NOMO-1 treated with DMSO at 0.1 percent for 48 hours (cell line): Measurements from ENCODE around the gene TLR6.
"Not testable (repeated sequence)": the region's sequence is repeated elsewhere in the genome, so short reads cannot be mapped to it uniquely, and the experiment has no call there.

ENCODE experiments used
- DNase-seq: peaks from one replicate; lab custom pipeline; 2025; ENCODE audit not compliant: unreplicated experiment; lab: John Stamatoyannopoulos, UW

The TLR6 gene

DNA sequence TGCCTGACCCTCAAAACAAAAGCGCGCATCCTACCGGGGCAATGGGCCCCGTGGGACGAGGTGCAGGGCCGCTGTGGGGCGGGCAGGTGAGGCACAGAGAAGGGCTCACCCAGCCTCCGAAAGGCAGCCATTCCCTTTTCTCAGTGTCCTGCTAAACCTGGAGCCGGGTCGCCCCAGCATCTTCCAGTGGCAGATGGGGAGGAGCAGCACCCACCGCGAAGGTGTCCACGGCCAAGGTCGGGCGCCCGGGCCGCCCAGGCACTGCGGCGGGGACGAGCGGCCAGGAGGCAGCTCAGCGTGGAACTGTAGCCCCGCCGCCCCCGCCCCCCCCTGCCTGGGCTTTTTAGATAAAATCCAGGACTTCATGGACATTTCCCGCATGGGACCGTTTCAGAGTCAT, 32.9 kb downstream of the TLR6 start:
- DNase-seq: no peak

- no peak for DNase-seq
Measured at GRCh38 chr4:38822748-38823303, 33.8 kb downstream of the TLR6 start.

- DNase-seq: no peak
Measured at GRCh38 chr4:38821739-38822138, 34.9 kb downstream of the TLR6 start.

DNA sequence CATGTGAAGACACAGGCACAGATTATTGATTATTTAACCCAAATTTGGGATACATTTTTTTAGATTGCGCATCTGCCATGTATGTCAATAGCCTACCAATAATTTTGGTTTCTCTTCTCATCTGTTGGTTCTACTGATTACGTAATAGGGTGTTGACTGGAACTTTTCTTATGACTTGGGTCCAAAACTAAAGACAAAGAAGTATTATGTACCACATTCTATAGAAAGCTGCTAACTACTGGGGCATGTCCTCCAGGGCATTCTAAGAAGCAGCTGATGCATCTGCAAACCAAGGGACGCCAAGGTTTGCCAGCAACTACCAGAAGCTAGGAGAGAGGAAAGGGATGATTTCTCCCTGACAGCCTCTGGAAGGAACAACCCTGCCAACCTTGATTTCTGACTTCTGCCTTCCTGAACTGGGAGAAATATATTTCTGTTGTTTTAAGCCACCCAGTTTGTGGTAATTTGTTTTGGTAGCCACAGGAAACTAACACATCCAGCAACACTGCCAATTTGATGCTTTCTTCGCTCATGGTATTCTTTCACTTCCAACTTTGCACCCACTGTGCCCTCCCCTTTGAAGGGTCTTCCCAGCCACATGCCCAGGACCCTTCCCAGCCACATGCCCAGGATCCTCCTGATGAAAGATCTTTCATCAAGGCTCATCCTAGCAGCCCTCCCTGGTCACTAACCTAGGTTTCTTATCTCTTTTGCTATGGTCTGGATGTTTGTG, 36.1 kb downstream of the TLR6 start:
- peak; percentile 6 for DNase-seq

- DNase-seq: no peak
Measured at GRCh38 chr4:38819569-38819968, 37.0 kb downstream of the TLR6 start.

- DNase-seq: no peak
Measured at GRCh38 chr4:38818441-38818976, 38.1 kb downstream of the TLR6 start.

- DNase-seq: peak; percentile 89
Measured at GRCh38 chr4:38815885-38816782, 40.5 kb downstream of the TLR6 start.

GRCh38 chr4:38814386-38814785, 42.2 kb downstream of the TLR6 start:
- no peak for DNase-seq

DNA sequence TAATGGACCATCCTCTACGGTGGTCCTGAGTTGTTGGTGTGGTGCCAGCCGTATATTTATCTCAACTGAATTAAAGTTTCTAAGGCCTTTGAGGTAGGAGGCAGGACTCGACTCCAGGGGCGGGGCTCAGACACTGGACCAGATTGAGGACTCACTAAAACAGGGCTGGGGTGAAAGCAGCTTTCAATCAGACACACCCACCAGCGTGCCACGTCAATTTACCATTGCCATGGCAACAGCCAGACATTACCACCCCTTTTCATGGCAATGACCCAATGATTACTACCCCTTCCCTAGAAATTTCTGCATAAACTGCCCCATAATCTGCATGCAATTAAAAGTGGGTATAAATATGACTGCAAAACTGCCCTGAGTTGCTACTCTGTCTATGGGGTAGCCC, 45.3 kb downstream of the TLR6 start:
- no peak for DNase-seq

- not testable (repeated sequence) for DNase-seq
Measured at GRCh38 chr4:38807462-38807861, 49.2 kb downstream of the TLR6 start.

DNA sequence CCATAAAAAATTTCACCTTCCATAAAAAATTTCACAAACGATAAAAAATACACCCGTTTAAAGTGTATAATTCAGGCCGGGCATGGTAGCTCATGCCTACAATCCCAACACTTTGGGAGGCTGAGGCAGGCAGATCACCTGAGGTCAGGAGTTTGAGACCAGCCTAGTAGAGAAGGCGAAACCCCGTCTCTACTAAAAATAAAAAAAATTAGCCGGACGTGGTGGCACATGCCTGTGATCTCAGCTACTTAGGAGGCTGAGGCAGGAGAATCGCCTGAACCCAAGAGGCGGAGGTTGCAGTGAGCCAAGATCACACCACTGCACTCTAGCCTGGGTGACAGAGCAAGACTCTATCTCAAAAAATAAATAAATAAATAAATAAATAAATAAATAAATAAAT, 50.4 kb downstream of the TLR6 start:
- not testable (repeated sequence) for DNase-seq

DNA sequence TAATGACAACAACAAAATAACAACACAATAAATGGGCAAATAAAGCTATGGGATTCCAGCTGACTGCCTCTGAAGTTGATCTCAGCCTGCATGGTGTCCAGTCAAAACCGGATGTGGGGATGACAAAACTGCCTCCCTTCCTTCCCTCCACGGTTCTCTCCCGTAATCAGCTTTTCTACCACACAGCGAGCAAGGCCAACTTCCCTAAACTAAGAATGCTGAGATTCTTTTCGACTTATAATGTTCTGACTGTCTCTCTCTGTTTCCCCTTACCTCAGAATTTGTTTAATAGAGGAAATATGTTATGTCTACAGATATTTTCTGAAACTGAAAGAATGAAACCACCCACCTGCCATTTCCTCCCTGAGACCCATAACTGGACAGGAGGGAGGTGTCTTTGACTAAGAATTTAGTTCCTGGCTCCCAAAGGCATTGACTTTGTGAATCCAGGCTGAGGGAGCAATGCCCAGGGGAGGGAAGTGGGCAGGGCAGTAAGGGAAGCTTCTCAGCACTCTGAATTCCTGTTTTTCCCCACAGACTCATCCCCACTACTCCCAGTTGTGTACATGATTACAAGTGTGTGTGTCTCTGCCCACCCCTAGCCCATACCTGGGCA, 51.0 kb downstream of the TLR6 start:
- DNase-seq: peak; percentile 83

GRCh38 chr4:38804654-38805295, 51.8 kb downstream of the TLR6 start, which contains the start of gene TLR1:
Gene TLR1 (minus strand): TSS chr4:38804791. CDS start chr4:38798831, 5,960 bp downstream.
- DNase-seq: peak; percentile 76

GRCh38 chr4:38803833-38804653, 52.6 kb downstream of the TLR6 start:
- no peak for DNase-seq

- no peak for DNase-seq
Measured at GRCh38 chr4:38802561-38803355, 53.9 kb downstream of the TLR6 start.

DNA sequence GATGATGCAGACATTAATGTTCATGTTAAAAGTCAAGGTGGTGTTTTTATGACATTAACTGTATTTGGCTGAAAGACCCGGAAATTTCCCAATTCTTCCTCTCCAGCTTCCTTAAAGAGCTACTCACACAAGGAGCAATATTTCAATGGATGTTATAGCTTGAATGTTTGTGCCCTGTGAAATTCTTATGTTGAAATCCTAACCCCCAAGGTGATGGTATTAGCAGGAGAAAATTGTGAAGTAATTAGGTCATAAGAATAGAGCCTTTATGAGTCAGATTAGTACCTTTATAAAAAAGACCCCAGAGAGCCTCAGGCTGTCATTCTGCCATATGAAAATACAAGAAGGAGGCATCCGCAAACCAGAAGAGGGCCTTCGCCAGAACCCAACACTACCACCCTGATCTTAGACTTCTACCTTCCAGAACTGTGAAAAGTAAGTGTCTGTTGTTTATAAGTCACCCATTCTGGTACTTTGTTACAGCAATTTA, 55.6 kb downstream of the TLR6 start:
- no peak for DNase-seq

GRCh38 chr4:38800366-38800765, 56.3 kb downstream of the TLR6 start:
- no peak for DNase-seq

- no peak for DNase-seq
Measured at GRCh38 chr4:38795087-38795486, 61.5 kb downstream of the TLR6 start.

DNA sequence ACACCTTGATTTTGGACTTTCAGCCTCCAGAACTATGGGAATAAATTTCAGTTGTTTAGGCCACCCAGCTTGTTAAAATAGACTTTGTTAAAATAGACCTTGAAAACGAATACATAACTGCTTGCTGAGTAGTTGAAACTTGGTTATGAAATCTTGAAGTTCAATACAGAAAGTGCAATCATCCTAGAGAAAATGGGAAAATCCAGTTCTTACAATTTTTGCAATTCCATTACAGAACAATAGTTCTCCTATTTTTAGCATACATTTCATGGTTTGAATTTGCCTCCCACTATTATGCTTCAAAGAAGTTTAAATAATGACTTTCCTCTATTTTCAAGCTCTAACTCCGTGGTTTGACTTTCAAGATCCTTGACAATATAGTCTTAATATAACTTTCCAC, 62.6 kb downstream of the TLR6 start:
- no peak for DNase-seq
